HG03558 (cell line): ENCODE measurements around the gene FAM199X.

Experiments used
- ATAC-seq: cut with Tn5 transposase; IDR thresholded peaks from one replicate; pipeline ENCODE4 v1.9.1; 2021; ENCODE audit warnings: moderate number of reproducible peaks; ENCODE audit not compliant: unreplicated experiment; ENCODE audit errors: extremely low read depth

The FAM199X gene

GRCh38 chrX:104165894-104166734 is at the start of gene FAM199X:
TSS of gene FAM199X (plus strand) at chrX:104166453. CDS start at chrX:104166786, 333 bp downstream.
- ATAC-seq, result peak; percentile 90

- ATAC-seq, result no peak
Observed at GRCh38 chrX:104117759-104118158, 48.5 kb upstream of the FAM199X start.

GRCh38 chrX:104118765-104119164 is 47.5 kb upstream of the FAM199X start:
- no peak for ATAC-seq

- ATAC-seq, result no peak
Observed at GRCh38 chrX:104122829-104123228, 43.4 kb upstream of the FAM199X start.

- no peak for ATAC-seq
Observed at GRCh38 chrX:104126856-104127255, 39.4 kb upstream of the FAM199X start.

- ATAC-seq, result no peak
Observed at GRCh38 chrX:104130808-104131207, 35.4 kb upstream of the FAM199X start.

- no peak for ATAC-seq
Observed at GRCh38 chrX:104134583-104135261, 31.5 kb upstream of the FAM199X start.

GRCh38 chrX:104135677-104136076 is 30.6 kb upstream of the FAM199X start:
- ATAC-seq, result no peak

GRCh38 chrX:104136241-104137019 is 29.8 kb upstream of the FAM199X start:
- peak; percentile 82 for ATAC-seq

GRCh38 chrX:104137496-104137895 is 28.8 kb upstream of the FAM199X start:
- no peak for ATAC-seq

- no peak for ATAC-seq
Observed at GRCh38 chrX:104141087-104141760, 25.0 kb upstream of the FAM199X start.

GRCh38 chrX:104151037-104151436 is 15.2 kb upstream of the FAM199X start:
- ATAC-seq, result no peak

GRCh38 chrX:104156630-104157529 is 9.4 kb upstream of the FAM199X start, which contains the start of gene SLC25A53:
TSS of gene SLC25A53 (minus strand) at chrX:104157009. CDS start at chrX:104105257, 51,752 bp downstream.
- ATAC-seq, result peak; percentile 78

GRCh38 chrX:104166735-104167436 is 633 bp downstream of the FAM199X start:
- no peak for ATAC-seq

GRCh38 chrX:104168127-104168526 is 1.9 kb downstream of the FAM199X start:
- ATAC-seq, result no peak

- no peak for ATAC-seq
Observed at GRCh38 chrX:104172121-104172520, 5.9 kb downstream of the FAM199X start.

- no peak for ATAC-seq
Observed at GRCh38 chrX:104172788-104173187, 6.5 kb downstream of the FAM199X start.

- no peak for ATAC-seq
Observed at GRCh38 chrX:104173841-104174240, 7.6 kb downstream of the FAM199X start.
